Trophoblast cell (in vitro differentiated cells and primary cell): ENCODE data around the gene C12orf60.

Source experiments
- DNase-seq, 2 donors: peaks; one replicate each; pipeline ENCODE4 v3.0.0-alpha.2; 2016
- H2AFZ ChIP-seq: 2 replicates; pipeline ENCODE4 v1.6.1; 2013; ENCODE audit warnings: low read length, moderate library complexity, mild to moderate bottlenecking; ENCODE audit not compliant: insufficient read depth, poor library complexity
- H2AK5ac ChIP-seq: 2 replicates; pipeline ENCODE4 v1.6.1; 2013; ENCODE audit warnings: mild to moderate bottlenecking, low read length
- H2BK120ac ChIP-seq: 2 replicates; pipeline ENCODE4 v1.6.1; 2013; ENCODE audit warnings: low read length, mild to moderate bottlenecking, moderate library complexity; ENCODE audit not compliant: insufficient read depth, poor library complexity
- H2BK12ac ChIP-seq: 2 replicates; pipeline ENCODE4 v1.6.1; 2013; ENCODE audit warnings: mild to moderate bottlenecking, low read length, moderate library complexity
- H2BK5ac ChIP-seq: 2 replicates; pipeline ENCODE4 v1.6.1; 2013; ENCODE audit warnings: low read length, low read depth, moderate library complexity, mild to moderate bottlenecking; ENCODE audit not compliant: poor library complexity
- H3K14ac ChIP-seq: 2 replicates; pipeline ENCODE4 v1.6.1; 2013; ENCODE audit warnings: mild to moderate bottlenecking, low read length
- H3K18ac ChIP-seq: 2 replicates; pipeline ENCODE4 v1.6.1; 2013; ENCODE audit warnings: mild to moderate bottlenecking, low read length
- H3K23ac ChIP-seq: 2 replicates; pipeline ENCODE4 v1.6.1; 2013; ENCODE audit warnings: low read length
- H3K27ac ChIP-seq: 2 replicates; pipeline ENCODE4 v1.5.1; 2013; ENCODE audit warnings: low read depth, mild to moderate bottlenecking, inconsistent platforms, low read length, moderate library complexity
- H3K27me3 ChIP-seq: 2 replicates; pipeline ENCODE4 v1.6.1; 2013; ENCODE audit warnings: inconsistent platforms, mild to moderate bottlenecking, low read length, moderate library complexity; ENCODE audit not compliant: insufficient read depth
- H3K36me3 ChIP-seq, 2 experiments: 1 replicate in 1 of 2; 2 replicates in 1 of 2; pipeline ENCODE4 v1.6.1; 2013; ENCODE audit warnings: low read length in 2 of 2, mild to moderate bottlenecking in 2 of 2, moderate library complexity in 1 of 2; ENCODE audit not compliant: insufficient read depth in 2 of 2, control insufficient read depth in 1 of 2
- H3K4ac ChIP-seq: 2 replicates; pipeline ENCODE4 v1.6.1; 2013; ENCODE audit warnings: low read depth, mild to moderate bottlenecking, low read length, moderate library complexity
- H3K4me1 ChIP-seq, 2 experiments: 1 replicate in 1 of 2; 2 replicates in 1 of 2; pipeline ENCODE4 v1.6.1; 2013; ENCODE audit warnings: low read length in 2 of 2, mild to moderate bottlenecking in 2 of 2, moderate library complexity in 1 of 2; ENCODE audit not compliant: insufficient read depth in 2 of 2, control insufficient read depth in 1 of 2
- H3K4me2 ChIP-seq: 2 replicates; pipeline ENCODE4 v1.6.1; 2013; ENCODE audit warnings: inconsistent platforms, mild to moderate bottlenecking, low read length, moderate library complexity
- H3K4me3 ChIP-seq: 2 replicates; pipeline ENCODE4 v1.5.1; 2013; ENCODE audit warnings: mild to moderate bottlenecking, low read depth, low read length, inconsistent platforms
- H3K79me1 ChIP-seq: one replicate; pipeline ENCODE4 v1.6.1; 2013; ENCODE audit warnings: low read length
- H3K79me2 ChIP-seq: 2 replicates; pipeline ENCODE4 v1.6.1; 2013; ENCODE audit warnings: low read length, mild to moderate bottlenecking; ENCODE audit not compliant: control insufficient read depth, insufficient read depth, poor library complexity
- H3K9ac ChIP-seq: 2 replicates; pipeline ENCODE4 v1.6.1; 2013; ENCODE audit warnings: mild to moderate bottlenecking, low read length
- H3K9me3 ChIP-seq: 2 replicates; pipeline ENCODE4 v1.6.1; 2013; ENCODE audit warnings: low read depth, mild to moderate bottlenecking, control low read depth, inconsistent platforms, low read length; ENCODE audit not compliant: insufficient read depth
- H4K12ac ChIP-seq: 2 replicates; pipeline ENCODE4 v1.6.1; 2013; ENCODE audit warnings: low read depth, mild to moderate bottlenecking, low read length, moderate library complexity
- H4K8ac ChIP-seq: 2 replicates; pipeline ENCODE4 v1.6.1; 2013; ENCODE audit warnings: low read depth, mild to moderate bottlenecking, low read length, moderate library complexity
- H4K91ac ChIP-seq: one replicate; pipeline ENCODE4 v1.6.1; 2013; ENCODE audit warnings: low read depth, mild to moderate bottlenecking, low read length, moderate library complexity
- WGBS: extraction: QIAGEN DNeasy Blood & Tissue Kit; methylation state at CpG from one replicate; pipeline ENCODE4 v1.1.7; 2013; ENCODE audit warnings: missing lambda C conversion rate; ENCODE audit not compliant: insufficient read length, insufficient coverage; ENCODE audit errors: extremely low coverage; 5-methylcytosine and 5-hydroxymethylcytosine counted together

Gene C12orf60

DNA sequence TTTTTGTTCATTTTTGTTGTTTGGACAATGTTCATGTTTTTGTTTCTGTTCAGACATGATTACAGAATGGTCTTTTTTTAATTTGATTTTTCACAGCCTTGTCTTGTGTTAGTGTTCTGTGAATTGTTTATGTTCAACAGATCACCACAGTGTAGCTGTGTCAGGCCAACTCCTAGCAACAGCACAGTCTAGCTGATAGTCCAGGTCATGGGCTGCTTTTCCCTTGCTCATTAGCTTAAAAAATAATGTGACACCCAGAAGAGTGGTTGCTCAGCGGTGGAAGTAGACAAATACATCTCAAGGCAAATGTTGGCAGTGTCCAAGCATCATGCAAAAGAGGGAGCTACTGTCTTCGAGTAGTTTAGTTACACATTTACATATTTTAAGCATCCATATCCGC is 22.6 kb upstream of the C12orf60 start:
- no peak overlapping the region for H4K8ac ChIP-seq
- H4K12ac ChIP-seq, result no peak overlapping the region
- H3K79me2 ChIP-seq, result no peaks in the 10 kb centered on the region
- no peaks in the 10 kb centered on the region for H3K9me3 ChIP-seq
- H3K14ac ChIP-seq, result no peak overlapping the region
- H3K18ac ChIP-seq, result no peak overlapping the region
- H3K79me1 ChIP-seq, result peaks cover 5% of the 10 kb centered on the region
- H3K4me3 ChIP-seq, result no peak overlapping the region
- H2BK12ac ChIP-seq, result no peak overlapping the region
- H3K27ac ChIP-seq, result no peak overlapping the region
- H2AFZ ChIP-seq, result no peak overlapping the region
- DNase-seq, result no peak
- H4K91ac ChIP-seq, result no peak overlapping the region
- no CpG with 5 or more reads among the region's 3 CpGs for WGBS
- H3K4me1 ChIP-seq, result peaks cover 2 to 8% of the 10 kb centered on the region in 2 experiments
- H3K23ac ChIP-seq, result no peak overlapping the region
- H2AK5ac ChIP-seq, result no peak overlapping the region
- no peak overlapping the region for H3K9ac ChIP-seq
- H2BK120ac ChIP-seq, result no peak overlapping the region
- H3K36me3 ChIP-seq, result peaks cover 2% of the 10 kb centered on the region in 2 experiments
- no peaks in the 10 kb centered on the region for H3K27me3 ChIP-seq
- H3K4me2 ChIP-seq, result no peak overlapping the region
- no peak overlapping the region for H3K4ac ChIP-seq
- no peak overlapping the region for H2BK5ac ChIP-seq

GRCh38 chr12:14781563-14781962 is 21.9 kb upstream of the C12orf60 start:
- Histone ChIP-seq H3K23ac (no peak overlapping the region), H3K4me1 (peaks cover 2 to 4% of the 10 kb centered on the region in 2 experiments), H3K4me3 (no peak overlapping the region), H4K8ac (no peak overlapping the region), H2BK5ac (no peak overlapping the region), H2BK12ac (no peak overlapping the region), H4K12ac (no peak overlapping the region), H3K4me2 (no peak overlapping the region), H3K9ac (no peak overlapping the region), H3K27me3 (no peaks in the 10 kb centered on the region), H2BK120ac (no peak overlapping the region), H3K27ac (no peak overlapping the region), H2AK5ac (no peak overlapping the region), H2AFZ (no peak overlapping the region), H3K4ac (no peak overlapping the region), H3K14ac (no peak overlapping the region), H3K9me3 (no peaks in the 10 kb centered on the region), H3K36me3 (peaks cover 2% of the 10 kb centered on the region in 2 experiments), H3K79me2 (no peaks in the 10 kb centered on the region), H4K91ac (no peak overlapping the region), H3K18ac (no peak overlapping the region), H3K79me1 (peaks cover 2% of the 10 kb centered on the region)
- no CpG with 5 or more reads among the region's 2 CpGs for WGBS
- no peak for DNase-seq

- no peak for DNase-seq
- no peaks in the 10 kb centered on the region for H3K27me3 ChIP-seq
- no peak overlapping the region for H3K9ac ChIP-seq
- H2AK5ac ChIP-seq, result no peak overlapping the region
- H3K18ac ChIP-seq, result no peak overlapping the region
- H4K91ac ChIP-seq, result no peak overlapping the region
- peaks cover 8 to 9% of the 10 kb centered on the region in 2 experiments for H3K36me3 ChIP-seq
- H2BK120ac ChIP-seq, result no peak overlapping the region
- no peak overlapping the region for H3K14ac ChIP-seq
- H2BK5ac ChIP-seq, result no peak overlapping the region
- H3K4me3 ChIP-seq, result no peak overlapping the region
- peaks cover 2% of the 10 kb centered on the region in 2 experiments for H3K4me1 ChIP-seq
- H2BK12ac ChIP-seq, result no peak overlapping the region
- no peak overlapping the region for H4K12ac ChIP-seq
- no peak overlapping the region for H3K4me2 ChIP-seq
- no peak overlapping the region for H4K8ac ChIP-seq
- no peak overlapping the region for H3K23ac ChIP-seq
- no peaks in the 10 kb centered on the region for H3K9me3 ChIP-seq
- no peak overlapping the region for H3K4ac ChIP-seq
- no peaks in the 10 kb centered on the region for H3K79me2 ChIP-seq
- H3K79me1 ChIP-seq, result peaks cover 2% of the 10 kb centered on the region
- no peak overlapping the region for H2AFZ ChIP-seq
- no peak overlapping the region for H3K27ac ChIP-seq
Observed at GRCh38 chr12:14782756-14783155, 20.7 kb upstream of the C12orf60 start.

DNA sequence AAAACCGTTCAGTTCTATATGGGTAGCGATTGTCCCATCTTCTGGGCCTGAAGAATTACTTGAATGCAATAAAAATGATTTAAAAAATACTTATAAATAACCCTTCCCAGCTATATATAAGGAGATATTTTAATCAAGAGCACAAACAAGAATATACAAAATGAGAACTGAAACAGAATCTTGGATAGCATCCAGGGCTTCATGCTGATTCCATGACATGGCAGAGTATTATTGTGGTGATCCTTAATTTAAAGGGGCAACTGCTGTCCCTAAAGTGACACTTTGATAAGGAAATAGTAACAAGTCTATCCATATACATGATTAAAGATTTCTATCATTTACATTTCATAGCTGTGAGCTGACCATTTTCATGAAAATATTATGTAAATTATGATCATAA is 19.0 kb upstream of the C12orf60 start:
- Histone ChIP-seq H3K14ac (no peak overlapping the region), H3K9me3 (no peaks in the 10 kb centered on the region), H3K4me3 (no peak overlapping the region), H3K27me3 (no peaks in the 10 kb centered on the region), H4K91ac (no peak overlapping the region), H4K12ac (no peak overlapping the region), H2AFZ (no peak overlapping the region), H3K79me1 (no peaks in the 10 kb centered on the region), H3K9ac (no peak overlapping the region), H2BK120ac (no peak overlapping the region), H3K36me3 (peaks cover 17 to 18% of the 10 kb centered on the region in 2 experiments), H3K18ac (no peak overlapping the region), H3K79me2 (no peaks in the 10 kb centered on the region), H2BK5ac (no peak overlapping the region), H2AK5ac (no peak overlapping the region), H3K4me1 (no peaks in the 10 kb centered on the region), H4K8ac (no peak overlapping the region), H3K23ac (no peak overlapping the region), H3K4me2 (no peak overlapping the region), H2BK12ac (no peak overlapping the region), H3K27ac (no peak overlapping the region), H3K4ac (no peak overlapping the region)
- WGBS, result no CpG with 5 or more reads among the region's 2 CpGs
- DNase-seq, result no peak
